Adrenal gland (tissue), 5 donors: ENCODE results near the gene YBX1.

ENCODE experiments used
- CTCF ChIP-seq, 6 experiments: fragments of 450-650 bp in 4 of 6; fragments of 200-600 bp in 2 of 6; sonication (generic) in 1 of 6; IDR thresholded peaks; 1 replicate in 5 of 6; 2 replicates in 1 of 6; pipeline versions ENCODE4 v1.5.1 to v1.8.0; 2016 to 2021; ENCODE audit warnings: antibody characterized with exemption in 6 of 6, mild to moderate bottlenecking in 2 of 6, moderate library complexity in 1 of 6
- POLR2A ChIP-seq, 2 donors: fragments of 450-650 bp; IDR thresholded peaks; one replicate each; pipeline ENCODE4 v1.6.1; 2017; ENCODE audit warnings: antibody characterized with exemption in 2 of 2, mild to moderate bottlenecking in 2 of 2, moderate library complexity in 1 of 2
- donor health status: DM: no; HTN: no; CAD: no.

- TF ChIP-seq POLR2A (IDR thresholded peaks at IDR 0.05) = no peak
- no peak for TF ChIP-seq CTCF (IDR thresholded peaks at IDR 0.05)
Observed at GRCh38 chr1:42660907-42661500, 21.2 kb upstream of the YBX1 start.
